AG04449 (cell line): ENCODE measurements around the gene ZCCHC9.

Experiments used
- CTCF ChIA-PET: fragments of 350-600 bp; formaldehyde crosslinking; extraction: SDS; loops from one replicate; lab custom pipeline; 2021; ENCODE audit warnings: antibody characterized with exemption; lab: Yijun Ruan, JAX
- POLR2A ChIA-PET: fragments of 400-600, 350-600 bp; formaldehyde crosslinking; extraction: SDS; loops from one replicate; lab custom pipeline; 2020; ENCODE audit warnings: antibody characterized with exemption, inconsistent platforms; lab: Yijun Ruan, JAX
- DNase-seq: peaks from one replicate; pipeline ENCODE4 v3.0.0-alpha.2; 2010; ENCODE audit warnings: low read depth, low spot score
- H3K4me3 ChIP-seq: 2 replicates; pipeline ENCODE4 v1.5.1; 2011; ENCODE audit warnings: low read depth, mild to moderate bottlenecking, control low read depth, low read length
- CTCF ChIP-seq: IDR thresholded peaks from one replicate; pipeline ENCODE4 v1.5.1; 2011; ENCODE audit warnings: mild to moderate bottlenecking, moderate library complexity, low read length, control low read depth, inconsistent platforms; ENCODE audit not compliant: insufficient read depth; ENCODE audit errors: missing control alignments

Gene ZCCHC9

GRCh38 chr5:81316571-81316970 is 15.2 kb downstream of the ZCCHC9 start:
- no peak for DNase-seq
- CTCF ChIA-PET = interaction anchor here (3.8 kb wide), 1 partner anchor 18 kb away, joined by 30 read pairs; no protein-coding TSS in a partner anchor
- POLR2A ChIA-PET = interaction anchor here (1.7 kb wide), 1 partner anchor 14 kb away, joined by 7 read pairs; the partner anchor contains the start of gene ZCCHC9
- no peak for TF ChIP-seq CTCF
- no peak overlapping the region for H3K4me3 ChIP-seq

DNA sequence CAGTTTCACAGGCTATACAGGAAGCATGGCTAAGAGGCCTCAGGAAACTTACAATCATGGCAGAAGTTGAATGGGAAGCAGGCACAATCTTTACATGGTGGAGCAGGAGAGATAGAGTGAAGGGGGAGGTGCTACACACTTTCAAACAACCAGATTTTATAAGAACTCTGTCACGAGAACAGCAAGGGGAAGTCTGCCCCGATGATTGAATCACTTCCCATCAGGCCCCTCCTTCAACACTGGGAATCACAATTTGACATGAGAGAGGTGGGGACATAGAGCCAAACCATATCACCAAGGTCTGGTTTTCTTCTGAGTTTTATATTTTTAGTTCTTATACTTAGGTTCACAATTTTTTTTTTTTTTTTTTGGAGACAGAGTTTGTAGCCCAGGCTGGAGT is 16.1 kb downstream of the ZCCHC9 start:
- CTCF ChIA-PET = no interaction called here
- no peak for TF ChIP-seq CTCF
- POLR2A ChIA-PET = no interaction called here
- no peak for DNase-seq
- no peak overlapping the region for H3K4me3 ChIP-seq

DNA sequence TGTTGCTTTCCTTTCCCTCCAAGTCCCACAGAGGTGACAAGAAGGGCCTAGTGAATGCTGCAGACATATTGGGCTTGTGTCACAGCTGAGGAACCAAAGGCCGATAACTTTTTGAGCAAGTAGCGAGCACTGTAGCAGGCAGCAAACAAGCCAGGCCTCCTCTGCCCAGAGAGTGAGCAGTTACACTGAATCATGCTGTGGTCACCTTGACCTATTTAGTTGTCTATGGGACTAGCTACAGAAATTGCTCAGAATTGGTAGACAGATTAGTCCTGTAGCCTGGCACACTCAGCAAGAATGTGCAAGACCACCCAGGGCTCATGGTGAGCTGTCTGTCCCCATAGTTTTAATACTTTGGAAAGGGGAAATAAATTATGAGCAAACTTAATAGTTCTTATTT is 25.2 kb downstream of the ZCCHC9 start:
- ChIA-PET POLR2A (no interaction called here), CTCF (interaction anchor here (0.6 kb wide), 1 partner anchor 17 kb away, joined by 3 read pairs; no protein-coding TSS in a partner anchor)
- DNase-seq = no peak
- TF ChIP-seq CTCF = no peak
- H3K4me3 ChIP-seq = no peak overlapping the region

GRCh38 chr5:81334304-81335061 is 33.1 kb downstream of the ZCCHC9 start:
- no peak overlapping the region for H3K4me3 ChIP-seq
- CTCF ChIA-PET = no interaction called here
- TF ChIP-seq CTCF = no peak

DNA sequence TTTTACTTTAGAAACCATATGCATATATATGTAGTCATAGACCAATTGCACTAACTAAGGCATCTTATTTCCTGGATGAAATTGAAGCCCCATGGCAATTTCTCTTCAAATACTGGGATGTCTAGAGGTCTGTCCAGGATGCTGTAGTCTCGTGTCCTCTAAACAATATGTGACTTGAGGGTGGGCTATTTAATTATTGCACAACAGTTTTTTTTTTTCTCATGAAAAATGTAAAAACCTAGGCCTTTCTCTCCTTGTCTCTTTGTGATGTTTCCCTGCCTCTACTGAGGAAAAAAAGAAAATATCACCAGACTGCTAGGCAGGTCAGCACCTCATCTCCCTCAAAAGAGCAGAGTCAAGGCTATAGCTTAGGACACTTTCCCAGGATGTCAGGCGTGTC is 34.6 kb downstream of the ZCCHC9 start:
- H3K4me3 ChIP-seq = no peak overlapping the region
- ChIA-PET POLR2A (no interaction called here), CTCF (interaction anchor here (0.7 kb wide), 1 partner anchor 37 kb away, joined by 3 read pairs; no protein-coding TSS in a partner anchor)
- no peak for TF ChIP-seq CTCF
- no peak for DNase-seq

More at GRCh38 chr5:81334304-81335061, 33.1 kb downstream of the ZCCHC9 start:
- no peak for DNase-seq
- POLR2A ChIA-PET = no interaction called here

- no peak for TF ChIP-seq CTCF
- no peak for DNase-seq
- ChIA-PET CTCF (interaction anchor here (0.7 kb wide), 1 partner anchor 37 kb away, joined by 3 read pairs; no protein-coding TSS in a partner anchor), POLR2A (no interaction called here)
- H3K4me3 ChIP-seq = no peak overlapping the region
Measured at GRCh38 chr5:81336556-81336955, 35.2 kb downstream of the ZCCHC9 start.
